SK-N-MC (cell line): ENCODE results near the gene PLD1.
"Not testable (repeated sequence)": the region's sequence is repeated elsewhere in the genome, so short reads cannot be mapped to it uniquely, and the experiment has no call there.

Experiments used
- DNase-seq: peaks from one replicate; pipeline ENCODE4 v3.0.0-alpha.2; 2011; ENCODE audit warnings: low read depth, low spot score
- H3K27ac ChIP-seq: fragments of 200-600 bp; sonication (generic); 2 replicates; pipeline ENCODE4 v1.5.1; 2016; ENCODE audit warnings: mixed run types
- H3K36me3 ChIP-seq: fragments of 200-600 bp; sonication (generic); 2 replicates; pipeline ENCODE4 v1.6.1; 2017; ENCODE audit warnings: antibody characterized with exemption, low read length, mixed read lengths; ENCODE audit not compliant: insufficient read depth
- H3K4me3 ChIP-seq: fragments of 200-600 bp; sonication (generic); 2 replicates; pipeline ENCODE4 v1.5.1; 2016
- H3K9ac ChIP-seq: fragments of 200-600 bp; sonication (generic); 2 replicates; pipeline ENCODE4 v1.8.0; 2017; ENCODE audit warnings: mixed run types, mixed read lengths; ENCODE audit not compliant: insufficient read length
- H3K9me3 ChIP-seq: fragments of 200-600 bp; sonication (generic); 2 replicates; pipeline ENCODE4 v1.6.1; 2017; ENCODE audit warnings: low read depth, mild to moderate bottlenecking, antibody characterized with exemption, low read length, moderate library complexity, mixed read lengths
- EZH2 ChIP-seq: fragments of 200-600 bp; sonication (generic); IDR thresholded peaks from one replicate; pipeline ENCODE4 v1.6.1; 2017; ENCODE audit warnings: antibody characterized with exemption
- FOXP2 ChIP-seq: optimal IDR thresholded peaks from 2 replicates; pipeline ENCODE3; 2011; ENCODE audit warnings: mild to moderate bottlenecking, moderate library complexity; ENCODE audit not compliant: insufficient read depth; ENCODE audit errors: extremely low read length, control extremely low read depth
- POLR2AphosphoS5 ChIP-seq: IDR thresholded peaks from 2 replicates; pipeline ENCODE4 v1.6.1; 2012; ENCODE audit warnings: mild to moderate bottlenecking, low read depth, low read length, borderline replicate concordance

PLD1 gene

DNA sequence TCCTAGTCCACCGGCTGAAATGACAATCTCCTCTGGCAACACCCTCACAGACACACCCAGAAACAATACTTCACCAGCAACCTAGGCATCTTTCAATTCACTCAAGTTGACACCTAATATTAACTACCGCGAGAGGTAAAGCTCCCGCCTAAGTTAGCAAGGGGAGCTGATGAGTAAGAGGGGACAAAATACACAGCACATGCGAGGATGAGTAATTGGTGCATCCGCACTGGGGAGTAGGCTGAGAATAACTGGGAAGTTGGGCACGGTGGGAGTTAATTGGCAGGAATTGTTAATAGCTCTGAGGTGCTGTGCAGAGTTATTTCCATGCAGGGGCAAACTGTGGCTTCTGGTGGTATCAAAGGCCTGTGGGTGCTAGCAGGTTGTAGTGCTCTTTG lies 14.5 kb upstream of the PLD1 start:
- H3K4me3 ChIP-seq: no peak overlapping the region
- TF ChIP-seq POLR2AphosphoS5 (no peak), EZH2 (no peak), FOXP2 (no peak)
- no peak for DNase-seq
- H3K27ac ChIP-seq: no peak overlapping the region
- H3K9ac ChIP-seq: no peak overlapping the region
- no peaks in the 10 kb centered on the region for H3K9me3 ChIP-seq
- H3K36me3 ChIP-seq: no peaks in the 10 kb centered on the region

DNA sequence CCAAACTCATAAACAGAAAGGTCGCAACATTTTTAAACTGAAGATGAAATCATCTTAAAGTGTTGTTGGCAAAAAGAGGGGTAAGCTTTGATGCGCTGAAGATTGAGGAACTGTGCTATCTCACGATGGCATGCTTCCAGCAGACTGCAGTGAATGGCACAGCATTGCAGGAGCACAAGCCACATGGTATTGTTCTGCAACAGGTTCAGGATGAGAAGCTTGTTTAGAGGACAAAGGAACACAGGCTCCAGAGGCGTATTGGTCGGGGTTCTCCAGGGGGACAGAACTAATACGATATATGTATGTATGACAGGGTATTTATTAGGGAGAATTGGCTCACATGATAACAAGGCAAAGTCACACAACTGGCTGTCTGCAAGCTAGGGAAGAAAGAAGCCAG lies 13.8 kb upstream of the PLD1 start:
- TF ChIP-seq EZH2: no peak
- TF ChIP-seq FOXP2: no peak
- no peak for TF ChIP-seq POLR2AphosphoS5
- Histone ChIP-seq H3K36me3 (no peaks in the 10 kb centered on the region), H3K4me3 (no peak overlapping the region), H3K27ac (no peak overlapping the region), H3K9ac (no peak overlapping the region), H3K9me3 (no peaks in the 10 kb centered on the region)
- DNase-seq: no peak

DNA sequence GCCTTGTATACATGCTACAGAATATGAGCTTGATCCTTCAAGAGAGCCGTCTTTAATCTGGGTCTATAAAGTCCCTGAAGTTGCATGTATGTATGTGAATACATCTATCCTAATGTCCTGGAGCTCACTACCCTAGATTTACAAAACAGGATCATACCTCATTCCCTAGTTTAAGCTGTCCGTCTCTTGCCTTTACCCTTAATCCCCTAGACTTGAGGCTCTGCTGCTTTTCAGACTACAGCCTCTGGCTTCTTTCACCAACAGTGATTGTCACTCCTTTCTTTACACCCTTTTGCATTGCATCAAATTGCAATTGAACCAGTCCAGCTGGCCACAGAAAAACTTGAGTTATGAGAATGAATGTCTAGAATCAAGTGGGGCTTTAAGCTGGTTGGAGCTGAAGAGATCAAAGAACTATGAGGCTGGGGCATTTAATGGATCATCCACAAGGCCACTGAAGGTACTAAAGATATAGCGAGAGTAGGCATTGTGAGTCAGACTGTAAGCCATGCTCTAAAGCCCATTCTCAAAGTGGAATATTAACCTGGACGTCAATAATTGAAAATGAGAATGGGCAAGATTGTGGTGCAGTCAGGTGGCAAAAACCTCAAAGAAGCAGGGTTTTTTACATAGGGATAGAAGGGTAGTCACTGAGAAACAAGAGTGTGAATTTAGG lies 12.3 kb upstream of the PLD1 start:
- Histone ChIP-seq H3K27ac (no peak overlapping the region), H3K36me3 (no peaks in the 10 kb centered on the region), H3K4me3 (no peak overlapping the region), H3K9me3 (no peaks in the 10 kb centered on the region), H3K9ac (no peak overlapping the region)
- DNase-seq: no peak
- TF ChIP-seq EZH2: no peak
- TF ChIP-seq FOXP2: no peak
- no peak for TF ChIP-seq POLR2AphosphoS5

DNA sequence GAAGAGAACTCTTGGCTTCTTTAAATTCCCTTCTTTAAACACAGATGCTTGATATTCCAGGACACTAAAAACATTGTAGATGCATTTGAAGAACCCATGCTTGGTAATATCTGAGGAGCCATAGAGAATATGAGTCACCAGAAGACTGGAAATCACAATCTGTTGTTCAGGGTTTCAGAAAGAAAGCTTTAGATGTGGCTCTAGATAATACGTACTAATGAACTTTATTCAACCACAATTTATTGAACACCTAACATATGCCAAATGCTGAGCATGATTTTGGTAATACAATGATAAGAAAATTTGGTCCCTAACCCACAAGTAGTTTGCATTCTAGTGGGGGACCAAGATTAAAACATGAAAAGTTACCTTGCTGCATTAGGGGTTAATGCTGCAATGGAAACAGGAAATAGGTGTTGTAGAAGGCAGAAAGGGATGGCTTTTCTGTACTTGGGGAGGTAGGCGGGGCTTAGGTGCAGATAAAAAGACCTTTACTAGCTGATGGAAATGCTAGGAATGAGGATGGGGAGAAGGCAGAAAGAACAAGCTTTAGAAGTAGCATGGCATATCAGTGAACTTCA lies 11.6 kb upstream of the PLD1 start:
- Histone ChIP-seq H3K9ac (no peak overlapping the region), H3K36me3 (no peaks in the 10 kb centered on the region), H3K9me3 (no peaks in the 10 kb centered on the region), H3K27ac (no peak overlapping the region), H3K4me3 (no peak overlapping the region)
- TF ChIP-seq EZH2: no peak
- TF ChIP-seq FOXP2: no peak
- no peak for TF ChIP-seq POLR2AphosphoS5
- DNase-seq: no peak

GRCh38 chr3:171821044-171821443 lies 10.8 kb upstream of the PLD1 start:
- TF ChIP-seq FOXP2 (no peak), EZH2 (no peak)
- no peak overlapping the region for H3K9ac ChIP-seq
- H3K27ac ChIP-seq: no peak overlapping the region
- H3K4me3 ChIP-seq: no peak overlapping the region
- no peaks in the 10 kb centered on the region for H3K36me3 ChIP-seq
- no peak for DNase-seq
- no peaks in the 10 kb centered on the region for H3K9me3 ChIP-seq

DNA sequence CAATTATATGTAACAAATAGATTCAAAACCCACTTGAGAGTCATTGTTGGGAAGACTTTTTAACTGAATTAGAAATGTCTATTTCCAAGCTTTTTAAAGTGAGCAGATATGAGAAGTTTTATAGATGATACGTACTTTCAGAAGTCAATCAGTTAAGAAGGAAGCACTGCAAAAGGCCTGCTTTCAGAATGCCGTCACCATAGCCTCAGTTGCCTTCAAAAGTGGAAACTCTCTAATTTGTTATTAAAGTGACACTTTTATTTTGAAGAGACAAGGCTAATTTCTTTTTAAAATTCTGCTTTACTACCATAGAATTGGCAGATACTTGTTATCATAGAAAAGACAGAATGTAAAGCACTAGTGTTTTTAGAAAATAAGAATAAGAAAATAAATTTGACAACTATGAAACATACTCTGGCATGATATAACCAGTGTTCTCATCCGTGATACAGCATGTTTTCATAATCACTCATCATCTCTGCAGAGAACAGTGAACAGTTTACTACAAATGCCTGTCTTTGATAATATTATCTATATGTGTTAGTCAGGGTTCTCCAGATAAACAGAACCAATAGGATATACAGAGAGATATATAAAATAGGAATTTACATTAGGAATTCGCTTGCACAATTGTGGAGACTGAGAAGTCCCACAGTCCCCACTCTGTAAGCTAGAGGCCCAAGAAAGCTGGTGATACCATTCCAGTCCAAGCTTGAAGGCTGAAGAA lies 7.0 kb upstream of the PLD1 start:
- no peak overlapping the region for H3K9ac ChIP-seq
- H3K4me3 ChIP-seq: no peak overlapping the region
- H3K36me3 ChIP-seq: no peaks in the 10 kb centered on the region
- no peak overlapping the region for H3K27ac ChIP-seq
- DNase-seq: no peak
- TF ChIP-seq FOXP2 (no peak), POLR2AphosphoS5 (no peak), EZH2 (no peak)
- H3K9me3 ChIP-seq: no peaks in the 10 kb centered on the region

GRCh38 chr3:171815973-171816595 lies 5.8 kb upstream of the PLD1 start:
- no peak overlapping the region for H3K9ac ChIP-seq
- H3K36me3 ChIP-seq: no peaks in the 10 kb centered on the region
- H3K27ac ChIP-seq: no peak overlapping the region
- H3K9me3 ChIP-seq: no peaks in the 10 kb centered on the region
- H3K4me3 ChIP-seq: no peak overlapping the region
- DNase-seq: no peak
- TF ChIP-seq FOXP2 (no peak), POLR2AphosphoS5 (no peak), EZH2 (no peak)

DNA sequence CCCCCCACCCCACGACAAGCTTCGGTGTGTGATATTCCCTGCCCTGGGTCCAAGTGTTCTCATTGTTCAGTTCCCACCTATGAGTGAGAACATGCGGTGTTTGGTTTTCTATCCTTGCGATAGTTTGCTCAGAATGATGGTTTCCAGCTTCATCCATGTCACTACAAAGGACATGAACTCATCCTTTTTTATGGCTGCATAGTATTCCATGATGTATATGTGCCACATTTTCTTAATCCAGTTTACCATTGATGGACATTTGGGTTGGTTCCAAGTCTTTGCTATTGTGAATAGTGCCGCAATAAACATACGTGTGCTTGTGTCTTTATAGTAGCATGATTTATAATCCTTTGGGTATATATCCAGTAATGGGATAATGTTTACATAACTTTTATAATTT lies 4.4 kb upstream of the PLD1 start:
- H3K9me3 ChIP-seq, DNase-seq, H3K9ac ChIP-seq, H3K27ac ChIP-seq, H3K36me3 ChIP-seq, H3K4me3 ChIP-seq: not testable (repeated sequence)
